Sigmoid colon (tissue), 7 donors: ENCODE measurements around the gene PPP1R12B. TPM values are rescaled to one million over a fixed set of nuclear protein-coding genes. Genes with fewer than 3 reads are reported as not detected.

Experiments
- DNase-seq: peaks from one replicate; pipeline ENCODE4 v3.0.0-alpha.2; 2019
- H3K27ac ChIP-seq, 4 donors: fragments of 200-600 bp; sonication (generic); one replicate each; pipeline ENCODE4 v1.5.1; 2016 to 2019; ENCODE audit warnings: mild to moderate bottlenecking in 1 of 4
- H3K27me3 ChIP-seq, 3 donors: fragments of 200-600 bp; sonication (generic); one replicate each; pipeline ENCODE4 v1.5.1; 2019; ENCODE audit warnings: mild to moderate bottlenecking in 1 of 3
- H3K36me3 ChIP-seq, 4 donors: fragments of 200-600 bp; sonication (generic); one replicate each; pipeline ENCODE4 v1.5.1; 2016 to 2019
- H3K4me1 ChIP-seq, 4 donors: fragments of 200-600 bp; sonication (generic); one replicate each; pipeline ENCODE4 v1.5.1; 2017 to 2019
- H3K4me3 ChIP-seq, 4 donors: fragments of 200-600 bp; sonication (generic); one replicate each; pipeline ENCODE4 v1.5.1; 2017 to 2019; ENCODE audit warnings: mild to moderate bottlenecking in 2 of 4, moderate library complexity in 1 of 4
- H3K9me3 ChIP-seq, 4 donors: fragments of 200-600 bp in 3 of 4; sonication (generic) in 3 of 4; one replicate each; pipeline versions ENCODE4 v1.5.1 to v1.6.1; 2013 to 2019
- EP300 ChIP-seq, 4 donors: sonication (generic); formaldehyde crosslinking; IDR thresholded peaks; one replicate each; pipeline ENCODE4 v1.6.1; 2017; ENCODE audit warnings: antibody characterized with exemption in 4 of 4
- POLR2A ChIP-seq, 2 donors: fragments of 450-650 bp; IDR thresholded peaks; one replicate each; pipeline ENCODE4 v1.6.1; 2016; ENCODE audit warnings: antibody characterized with exemption in 2 of 2, mild to moderate bottlenecking in 2 of 2, moderate library complexity in 2 of 2
- POLR2AphosphoS5 ChIP-seq, 4 donors: sonication (generic); formaldehyde crosslinking; IDR thresholded peaks; one replicate each; pipeline ENCODE4 v1.6.1; 2017; ENCODE audit warnings: antibody characterized with exemption in 4 of 4
- WGBS, 2 donors: extraction: QIAGEN DNeasy Blood & Tissue Kit; methylation state at CpG; one replicate each; pipeline ENCODE4 v1.1.7; 2013; 5-methylcytosine and 5-hydroxymethylcytosine counted together
- intact Hi-C: fragments of 100-400 bp; cut with DNase I; formaldehyde crosslinking; loops from one replicate; pipeline ENCODE4 v1.15.1; 2023
- polyA plus RNA-seq, 3 donors: library from polyadenylated mRNA; stranded (reverse); fragments of 200-250 nt; gene quantifications; one replicate each; pipeline ENCODE4 v1.2.3, GENCODE V29; 2013
- total RNA-seq, 4 donors: library from RNA; depleted of rRNA; stranded (reverse); fragments of >200 nt; gene quantifications; one replicate each; pipeline ENCODE4 v1.1.0, GENCODE V29; 2016
- TF ChIP-seq, protein P1 (sequence below), 4 experiments: fragments of 450-650 bp in 3 of 4; fragments of 200-600 bp in 1 of 4; IDR thresholded peaks; one replicate each; pipeline ENCODE4 v1.5.1; 2016 to 2019; ENCODE audit warnings: antibody characterized with exemption in 4 of 4, mild to moderate bottlenecking in 3 of 4, moderate library complexity in 2 of 4
- donor health status: healthy with polysubstance abuse.
- donor health status: Bipolar disorder and iron deficiency.
- donor health status: healthy.

The PPP1R12B gene
- total and polyA plus RNA-seq, 7 donors: 5.3 to 995 (median 493) TPM

DNA sequence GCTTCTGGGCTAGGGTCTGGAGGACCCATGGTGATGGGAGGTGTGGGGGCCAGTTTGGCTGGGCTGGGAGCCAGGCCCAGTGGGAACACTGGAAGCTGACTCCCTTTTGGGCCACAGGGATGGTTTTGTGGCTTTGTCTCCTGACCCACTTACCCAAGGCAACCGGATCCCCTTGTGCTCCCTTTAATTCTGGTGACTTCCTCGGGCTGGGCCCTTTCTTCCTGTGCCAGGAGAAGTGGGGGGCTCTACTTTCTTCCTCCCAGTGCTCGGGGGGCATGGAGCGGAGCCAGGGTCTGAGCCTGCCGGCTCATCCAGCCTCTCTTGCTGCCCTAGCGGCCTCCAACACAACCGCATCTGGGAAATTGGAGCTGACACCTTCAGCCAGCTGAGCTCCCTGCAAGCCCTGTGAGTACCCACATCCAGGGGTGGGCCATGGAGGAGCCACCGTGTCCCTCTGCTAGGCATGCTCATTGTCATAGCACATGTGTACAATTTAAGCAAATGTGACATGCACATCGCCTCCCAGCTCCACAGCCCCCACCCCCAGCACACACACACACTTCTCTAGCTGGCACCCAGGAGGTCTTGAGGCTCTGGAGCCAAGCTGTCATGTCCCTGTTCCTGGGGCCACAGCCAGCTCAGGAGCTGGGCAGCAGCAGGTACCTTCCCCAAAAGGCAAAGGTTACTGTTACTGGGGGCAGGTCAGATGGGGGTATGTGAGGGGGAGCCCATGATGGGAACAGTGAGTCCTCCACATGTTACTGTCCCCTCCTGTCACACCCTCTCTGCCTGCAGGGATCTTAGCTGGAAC is 41.8 kb upstream of the PPP1R12B start:
- no peak overlapping the region for H3K4me3 ChIP-seq
- H3K4me1 ChIP-seq: no peaks in the 10 kb centered on the region
- H3K36me3 ChIP-seq: no peaks in the 10 kb centered on the region
- H3K27ac ChIP-seq: no peak overlapping the region
- no peak for DNase-seq
- no peaks in the 10 kb centered on the region for H3K9me3 ChIP-seq
- intact Hi-C loops: no loop called here
- peaks cover 0 to 3% (median 0%) of the 10 kb centered on the region in 3 donors for H3K27me3 ChIP-seq
- 86% methylated on average over 9 of the region's 9 CpGs for WGBS, 2 donors
- TF ChIP-seq EP300 (IDR thresholded peaks at IDR 0.05) (no peak), POLR2AphosphoS5 (IDR thresholded peaks at IDR 0.05) (no peak), POLR2A (IDR thresholded peaks at IDR 0.05) (no peak)
- TF ChIP-seq, protein P1, sequence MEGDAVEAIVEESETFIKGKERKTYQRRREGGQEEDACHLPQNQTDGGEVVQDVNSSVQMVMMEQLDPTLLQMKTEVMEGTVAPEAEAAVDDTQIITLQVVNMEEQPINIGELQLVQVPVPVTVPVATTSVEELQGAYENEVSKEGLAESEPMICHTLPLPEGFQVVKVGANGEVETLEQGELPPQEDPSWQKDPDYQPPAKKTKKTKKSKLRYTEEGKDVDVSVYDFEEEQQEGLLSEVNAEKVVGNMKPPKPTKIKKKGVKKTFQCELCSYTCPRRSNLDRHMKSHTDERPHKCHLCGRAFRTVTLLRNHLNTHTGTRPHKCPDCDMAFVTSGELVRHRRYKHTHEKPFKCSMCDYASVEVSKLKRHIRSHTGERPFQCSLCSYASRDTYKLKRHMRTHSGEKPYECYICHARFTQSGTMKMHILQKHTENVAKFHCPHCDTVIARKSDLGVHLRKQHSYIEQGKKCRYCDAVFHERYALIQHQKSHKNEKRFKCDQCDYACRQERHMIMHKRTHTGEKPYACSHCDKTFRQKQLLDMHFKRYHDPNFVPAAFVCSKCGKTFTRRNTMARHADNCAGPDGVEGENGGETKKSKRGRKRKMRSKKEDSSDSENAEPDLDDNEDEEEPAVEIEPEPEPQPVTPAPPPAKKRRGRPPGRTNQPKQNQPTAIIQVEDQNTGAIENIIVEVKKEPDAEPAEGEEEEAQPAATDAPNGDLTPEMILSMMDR (IDR thresholded peaks at IDR 0.05): no peak

DNA sequence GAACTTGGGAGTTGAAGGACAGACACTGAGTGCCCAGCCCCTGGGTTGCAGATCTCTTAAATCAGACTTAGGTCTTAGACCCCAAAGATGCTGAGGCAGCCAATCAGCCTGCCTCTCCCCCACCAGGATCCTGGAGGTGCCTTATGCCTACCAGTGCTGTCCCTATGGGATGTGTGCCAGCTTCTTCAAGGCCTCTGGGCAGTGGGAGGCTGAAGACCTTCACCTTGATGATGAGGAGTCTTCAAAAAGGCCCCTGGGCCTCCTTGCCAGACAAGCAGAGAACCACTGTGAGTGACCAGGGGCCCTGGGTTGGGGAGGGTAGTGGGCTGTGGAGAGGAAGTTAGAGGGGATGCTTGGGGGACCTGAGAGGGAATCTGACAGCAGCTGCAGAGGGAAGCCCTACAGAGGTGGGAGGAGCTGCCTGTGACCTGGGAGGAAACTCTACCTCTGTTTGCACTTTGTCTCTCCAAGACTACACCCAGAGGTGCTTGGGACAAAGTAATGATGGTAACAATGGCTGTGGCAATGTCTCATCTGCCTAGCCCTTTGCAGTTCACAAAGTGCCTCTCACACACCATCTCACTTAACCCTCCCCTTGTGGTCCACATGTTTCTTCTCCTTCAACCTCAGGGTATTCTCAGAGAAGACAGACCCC is 38.3 kb upstream of the PPP1R12B start:
- H3K36me3 ChIP-seq: no peaks in the 10 kb centered on the region
- intact Hi-C loops: no loop called here
- TF ChIP-seq, protein P1 (IDR thresholded peaks at IDR 0.05): no peak
- H3K27me3 ChIP-seq: peaks cover 0 to 8% (median 0%) of the 10 kb centered on the region in 3 donors
- H3K4me1 ChIP-seq: no peaks in the 10 kb centered on the region
- H3K27ac ChIP-seq: no peak overlapping the region
- no peak for DNase-seq
- no peaks in the 10 kb centered on the region for H3K9me3 ChIP-seq
- H3K4me3 ChIP-seq: no peak overlapping the region

DNA sequence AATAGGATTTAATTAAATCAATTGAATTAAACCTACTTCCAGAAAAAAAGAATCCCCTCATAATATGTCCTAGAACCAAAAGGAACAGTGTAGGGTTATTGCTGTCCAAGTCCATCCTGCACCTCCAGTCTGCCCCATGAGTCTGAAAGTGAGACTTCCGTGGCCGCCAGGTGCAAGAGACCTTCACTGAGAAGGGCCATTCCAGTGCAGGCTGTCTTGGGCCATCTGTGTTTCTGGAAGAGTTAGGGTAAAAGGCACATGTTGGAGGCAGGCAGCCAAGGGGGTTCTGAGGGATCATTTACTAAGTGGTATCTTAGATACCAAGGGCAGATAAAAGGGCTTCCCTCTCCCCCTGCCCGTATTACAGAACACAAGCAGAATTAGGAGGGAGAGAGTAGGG is 37.8 kb upstream of the PPP1R12B start:
- WGBS, 2 donors: 92% methylated on average over 3 of the region's 3 CpGs
- no peaks in the 10 kb centered on the region for H3K9me3 ChIP-seq
- intact Hi-C loops: no loop called here
- no peak overlapping the region for H3K4me3 ChIP-seq
- H3K4me1 ChIP-seq: no peaks in the 10 kb centered on the region
- no peak for DNase-seq
- H3K27me3 ChIP-seq: peaks cover 0 to 8% (median 0%) of the 10 kb centered on the region in 3 donors
- no peak overlapping the region for H3K27ac ChIP-seq
- TF ChIP-seq POLR2AphosphoS5 (IDR thresholded peaks at IDR 0.05) (no peak), EP300 (IDR thresholded peaks at IDR 0.05) (no peak), POLR2A (IDR thresholded peaks at IDR 0.05) (no peak)
- TF ChIP-seq, protein P1 (IDR thresholded peaks at IDR 0.05): no peak
- no peaks in the 10 kb centered on the region for H3K36me3 ChIP-seq

DNA sequence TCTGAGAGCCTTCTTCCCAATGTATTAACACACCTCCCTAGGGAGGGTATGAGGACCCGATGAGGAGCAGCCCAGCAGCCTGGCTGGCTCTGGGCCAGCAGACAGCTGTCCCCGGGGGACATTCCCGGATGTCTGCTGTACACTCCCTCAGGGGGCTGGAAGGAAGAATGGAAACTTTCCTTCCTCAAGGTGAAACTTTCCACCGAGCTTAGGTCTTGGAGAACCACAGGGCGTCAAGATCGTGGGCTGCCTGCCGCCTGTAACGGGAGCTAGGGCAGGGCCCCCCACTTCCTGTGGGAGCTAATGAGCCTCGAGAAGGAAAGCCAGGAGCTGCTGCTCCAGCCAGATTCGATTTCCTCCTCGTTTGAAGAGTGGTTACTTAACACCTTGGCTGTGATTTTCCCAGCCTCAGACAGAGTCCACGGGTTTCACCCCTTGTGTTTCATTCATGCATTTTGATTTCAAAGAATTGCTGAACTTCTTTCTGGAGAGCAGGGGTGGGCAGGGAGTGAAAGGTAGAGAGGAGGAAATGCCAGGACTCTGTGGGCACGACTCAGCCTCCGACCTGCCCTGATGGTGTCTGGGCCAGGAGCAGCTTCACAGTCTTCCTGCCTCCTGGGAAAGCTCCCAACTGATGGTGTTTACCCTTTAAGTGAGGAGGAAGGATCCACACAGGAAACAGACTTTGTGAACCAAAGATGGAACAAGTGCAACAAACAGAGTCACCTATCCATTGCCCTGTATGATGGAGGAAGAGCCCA is 36.4 kb upstream of the PPP1R12B start:
- H3K4me3 ChIP-seq: no peak overlapping the region
- no peaks in the 10 kb centered on the region for H3K4me1 ChIP-seq
- 32 to 59% methylated on average over 14 of the region's 14 CpGs for WGBS, 2 donors
- intact Hi-C loops: no loop called here
- TF ChIP-seq EP300 (IDR thresholded peaks at IDR 0.05) (no peak), POLR2AphosphoS5 (IDR thresholded peaks at IDR 0.05) (no peak), POLR2A (IDR thresholded peaks at IDR 0.05) (no peak)
- TF ChIP-seq, protein P1 (IDR thresholded peaks at IDR 0.05): no peak
- no peak overlapping the region for H3K27ac ChIP-seq
- H3K9me3 ChIP-seq: no peaks in the 10 kb centered on the region
- no peaks in the 10 kb centered on the region for H3K36me3 ChIP-seq
- peaks cover 0 to 8% (median 0%) of the 10 kb centered on the region in 3 donors for H3K27me3 ChIP-seq
- DNase-seq: no peak
